GM19239 (cell line): Measurements from ENCODE around the gene MRGPRX4.
"Not testable (repeated sequence)": the region's sequence is repeated elsewhere in the genome, so short reads cannot be mapped to it uniquely, and the experiment has no call there.

Source experiments
- DNase-seq: peaks from one replicate; pipeline ENCODE4 v3.0.0; 2011; ENCODE audit warnings: low spot score; ENCODE audit not compliant: insufficient read length
- FAIRE-seq: peaks from 2 replicates; lab custom pipeline; 2011; peaks lifted over from hg19 to GRCh38; lab: Jason Lieb, UNC

The MRGPRX4 gene

GRCh38 chr11:18172666-18173065 is at the start of gene MRGPRX4:
TSS of gene MRGPRX4 (plus strand) at chr11:18172837. CDS start at chr11:18173257, 420 bp downstream.
- FAIRE-seq (no peak), DNase-seq (no peak)

GRCh38 chr11:18131115-18131514 is 41.5 kb upstream of the MRGPRX4 start:
- DNase-seq, FAIRE-seq: not testable (repeated sequence)

- no peak for FAIRE-seq
- DNase-seq: no peak
These were observed 40.3 kb upstream of the MRGPRX4 start, which contains the start of gene MRGPRX3 for GRCh38 chr11:18132341-18132740. TSS of gene MRGPRX3 (plus strand) at chr11:18132571. CDS start at chr11:18137203, 4,632 bp downstream.

DNA sequence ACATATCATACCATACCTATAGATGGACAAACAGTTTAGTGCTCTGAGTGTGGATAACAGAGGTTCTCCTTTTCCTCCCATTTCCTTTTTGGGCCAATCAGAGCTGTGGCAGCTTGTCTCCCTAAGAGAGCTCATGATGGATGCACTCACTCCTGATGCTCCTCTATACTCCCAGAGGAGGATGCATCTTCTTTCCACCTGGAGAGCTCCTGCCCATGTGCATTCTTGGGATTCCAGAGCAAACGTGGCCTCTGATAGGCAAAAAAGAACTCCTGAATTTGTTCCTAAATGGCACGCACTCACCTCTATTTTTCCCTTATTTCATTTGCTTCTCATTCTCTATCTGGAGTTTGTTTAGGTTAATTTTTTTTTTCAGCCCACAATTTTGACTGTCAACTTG is 37.3 kb upstream of the MRGPRX4 start:
- no peak for DNase-seq
- no peak for FAIRE-seq

GRCh38 chr11:18137186-18137800 is 35.3 kb upstream of the MRGPRX4 start:
- FAIRE-seq (no peak), DNase-seq (no peak)

DNA sequence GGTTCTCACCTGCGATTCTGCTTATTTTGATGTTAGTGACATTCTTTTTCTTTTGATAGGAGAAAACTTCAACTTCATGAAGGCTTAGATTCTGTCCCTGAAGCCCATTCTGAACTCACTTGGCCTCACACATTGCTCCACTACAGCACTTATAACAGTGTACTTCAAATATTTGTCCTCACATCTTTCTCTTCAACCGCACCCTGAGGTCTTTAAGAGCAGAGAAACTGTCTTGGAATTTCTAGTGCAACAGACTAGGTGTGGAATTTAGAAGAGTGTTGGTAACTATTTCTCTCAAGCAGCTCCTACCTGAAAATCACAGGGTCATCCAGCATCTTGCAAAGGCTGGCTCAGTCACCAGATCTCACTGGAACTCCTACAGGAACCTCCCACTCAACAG is 32.5 kb upstream of the MRGPRX4 start:
- FAIRE-seq: no peak

DNA sequence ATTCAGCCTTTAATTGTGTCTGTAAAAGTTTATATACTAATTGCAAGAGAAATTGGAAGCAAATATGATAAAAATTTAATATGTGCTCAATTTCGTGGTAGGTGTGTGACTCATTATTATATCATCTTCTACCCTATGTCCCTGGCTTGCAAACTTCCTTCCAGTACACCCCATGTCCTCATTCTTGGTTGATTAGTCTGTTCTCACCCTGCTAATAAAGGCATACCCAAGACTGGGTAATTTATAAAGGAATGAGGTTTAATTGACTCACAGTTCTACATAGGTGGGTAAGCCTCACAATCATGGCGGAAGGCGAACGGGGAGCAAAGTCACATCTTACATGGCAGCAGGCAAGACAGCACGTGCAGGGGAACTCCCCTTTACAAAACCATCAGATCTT is 28.4 kb upstream of the MRGPRX4 start:
- DNase-seq (no peak), FAIRE-seq (no peak)

More for the DNA sequence above, 32.5 kb upstream of the MRGPRX4 start:
- no peak for DNase-seq

DNA sequence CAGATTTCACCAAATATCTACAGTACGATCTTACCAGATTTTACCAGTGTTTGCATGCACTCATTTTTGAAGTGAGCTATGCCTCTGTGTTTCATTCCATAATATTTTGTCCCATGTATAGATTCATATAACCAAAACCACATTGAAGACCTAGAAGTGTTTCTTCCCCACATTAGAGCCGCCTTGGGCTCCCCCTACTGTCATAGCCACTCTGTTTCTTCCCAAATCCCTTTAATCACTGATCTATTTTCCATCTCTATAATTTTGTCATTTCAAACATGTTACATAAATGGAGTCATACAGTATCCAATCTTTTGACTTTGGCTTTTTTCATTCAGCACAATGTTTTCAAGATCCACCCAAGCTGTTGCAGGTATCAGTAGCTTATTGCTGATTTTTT is 27.6 kb upstream of the MRGPRX4 start:
- no peak for DNase-seq
- FAIRE-seq: no peak

DNA sequence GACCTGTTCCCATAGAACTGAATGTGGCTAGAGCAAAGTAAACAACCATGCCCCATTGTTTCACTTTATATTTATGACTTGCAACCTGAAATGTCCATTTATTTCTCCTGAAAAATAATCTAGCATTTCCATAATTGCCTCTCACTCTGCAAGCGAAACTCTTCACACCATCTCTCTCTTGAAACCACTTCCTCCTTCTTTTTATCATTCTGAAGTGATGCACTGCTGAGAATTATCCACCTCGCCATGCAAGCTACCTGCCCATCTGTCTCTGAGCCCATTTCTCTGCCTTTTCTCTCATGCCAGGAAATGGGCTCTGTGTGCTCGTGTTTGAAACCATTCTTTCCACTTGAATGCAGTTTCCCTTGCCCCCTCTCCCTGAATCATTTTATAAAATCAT is 26.8 kb upstream of the MRGPRX4 start:
- FAIRE-seq (no peak), DNase-seq (no peak)

GRCh38 chr11:18151581-18151980 is 21.1 kb upstream of the MRGPRX4 start:
- FAIRE-seq: no peak

DNA sequence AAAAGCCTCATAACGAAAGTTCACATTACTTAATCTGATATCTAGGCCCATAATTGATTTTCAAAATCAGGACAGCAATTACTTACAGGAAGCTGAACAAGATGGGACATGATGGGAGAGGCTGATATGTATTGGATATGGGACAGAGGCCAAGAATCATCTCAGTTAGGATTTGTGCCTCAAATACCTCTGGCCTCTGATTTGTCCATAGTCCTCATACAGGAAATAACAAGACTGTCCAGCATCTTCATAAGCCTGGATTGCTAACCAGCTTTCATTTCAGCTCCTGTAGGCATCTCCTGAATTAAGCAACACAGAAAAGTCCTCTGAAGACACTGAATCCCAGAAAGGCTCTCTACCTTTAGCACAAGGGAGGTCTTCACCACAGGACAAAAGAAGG is 4.3 kb upstream of the MRGPRX4 start:
- FAIRE-seq (no peak), DNase-seq (no peak)

More at GRCh38 chr11:18151581-18151980, 21.1 kb upstream of the MRGPRX4 start:
- no peak for DNase-seq

GRCh38 chr11:18171377-18172000 is 1.1 kb upstream of the MRGPRX4 start:
- DNase-seq: no peak
- no peak for FAIRE-seq

DNA sequence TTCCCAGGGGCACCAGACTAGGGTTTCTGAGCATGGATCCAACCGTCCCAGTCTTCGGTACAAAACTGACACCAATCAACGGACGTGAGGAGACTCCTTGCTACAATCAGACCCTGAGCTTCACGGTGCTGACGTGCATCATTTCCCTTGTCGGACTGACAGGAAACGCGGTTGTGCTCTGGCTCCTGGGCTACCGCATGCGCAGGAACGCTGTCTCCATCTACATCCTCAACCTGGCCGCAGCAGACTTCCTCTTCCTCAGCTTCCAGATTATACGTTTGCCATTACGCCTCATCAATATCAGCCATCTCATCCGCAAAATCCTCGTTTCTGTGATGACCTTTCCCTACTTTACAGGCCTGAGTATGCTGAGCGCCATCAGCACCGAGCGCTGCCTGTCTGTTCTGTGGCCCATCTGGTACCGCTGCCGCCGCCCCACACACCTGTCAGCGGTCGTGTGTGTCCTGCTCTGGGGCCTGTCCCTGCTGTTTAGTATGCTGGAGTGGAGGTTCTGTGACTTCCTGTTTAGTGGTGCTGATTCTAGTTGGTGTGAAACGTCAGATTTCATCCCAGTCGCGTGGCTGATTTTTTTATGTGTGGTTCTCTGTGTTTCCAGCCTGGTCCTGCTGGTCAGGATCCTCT is 709 bp downstream of the MRGPRX4 start:
- DNase-seq (no peak), FAIRE-seq (no peak)

- FAIRE-seq (no peak), DNase-seq (no peak)
These were observed 16.2 kb downstream of the MRGPRX4 start for GRCh38 chr11:18188796-18189195.

DNA sequence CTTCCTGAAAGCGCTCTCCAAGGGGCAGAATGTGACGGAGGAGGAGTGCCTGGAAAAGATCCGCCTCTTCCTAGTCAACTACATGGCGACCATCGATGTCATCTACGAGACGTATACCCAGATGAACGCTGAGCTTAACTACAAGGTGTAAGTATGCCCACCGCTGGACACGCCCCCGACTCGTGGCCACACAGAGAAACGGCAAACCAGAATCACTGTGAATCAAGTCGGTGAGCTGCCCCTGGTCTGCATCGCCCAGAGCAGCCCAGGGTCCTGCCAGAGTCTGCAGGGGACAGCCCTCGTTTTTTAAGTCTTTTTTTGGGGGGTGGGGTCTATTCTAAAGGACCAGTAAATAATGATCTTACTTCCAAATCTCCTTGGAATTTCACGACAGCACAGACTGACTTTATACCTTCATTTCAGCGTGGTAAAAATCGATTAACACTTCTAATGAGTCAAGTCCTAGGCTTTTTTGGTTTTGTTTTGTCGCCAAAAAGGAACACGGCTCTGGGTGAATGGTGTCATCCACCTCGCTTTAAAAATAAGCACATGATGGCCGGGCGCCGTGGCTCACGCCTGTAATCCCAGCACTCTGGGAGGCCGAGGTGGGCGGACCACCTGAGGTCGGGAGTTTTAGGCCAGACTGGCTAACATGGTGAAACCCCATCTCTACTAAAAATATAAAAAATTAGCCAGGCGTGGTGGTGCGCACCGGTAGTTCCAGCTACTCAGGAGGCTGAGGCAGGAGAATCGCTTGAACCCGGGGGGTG is 17.0 kb downstream of the MRGPRX4 start:
- not testable (repeated sequence) for FAIRE-seq, DNase-seq

- DNase-seq (no peak), FAIRE-seq (no peak)
These were observed 18.7 kb downstream of the MRGPRX4 start for GRCh38 chr11:18191376-18191775.

- FAIRE-seq (peak; percentile 11), DNase-seq (no peak)
These were observed 20.4 kb downstream of the MRGPRX4 start for GRCh38 chr11:18193010-18193409.

GRCh38 chr11:18196532-18196931 is 23.9 kb downstream of the MRGPRX4 start:
- no peak for DNase-seq
- no peak for FAIRE-seq

DNA sequence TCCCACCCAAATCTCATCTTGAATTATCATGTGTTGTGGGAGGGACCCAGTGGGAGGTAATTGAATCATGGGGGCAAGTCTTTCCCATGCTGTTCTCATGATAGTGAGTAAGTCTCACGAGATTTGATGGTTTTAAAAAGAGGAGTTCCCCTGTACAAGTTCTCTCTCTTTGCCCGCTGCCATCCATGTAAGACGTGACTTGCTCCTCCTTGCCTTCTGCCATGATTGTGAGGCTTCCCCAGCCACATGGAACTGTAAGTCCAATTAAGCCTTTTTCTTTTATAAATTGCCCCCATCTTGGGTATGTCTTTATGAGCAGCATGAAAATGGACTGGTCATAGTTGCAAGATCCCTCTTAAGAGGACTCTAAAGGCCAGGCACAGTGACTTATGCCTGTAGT is 25.1 kb downstream of the MRGPRX4 start:
- FAIRE-seq, DNase-seq: not testable (repeated sequence)

DNA sequence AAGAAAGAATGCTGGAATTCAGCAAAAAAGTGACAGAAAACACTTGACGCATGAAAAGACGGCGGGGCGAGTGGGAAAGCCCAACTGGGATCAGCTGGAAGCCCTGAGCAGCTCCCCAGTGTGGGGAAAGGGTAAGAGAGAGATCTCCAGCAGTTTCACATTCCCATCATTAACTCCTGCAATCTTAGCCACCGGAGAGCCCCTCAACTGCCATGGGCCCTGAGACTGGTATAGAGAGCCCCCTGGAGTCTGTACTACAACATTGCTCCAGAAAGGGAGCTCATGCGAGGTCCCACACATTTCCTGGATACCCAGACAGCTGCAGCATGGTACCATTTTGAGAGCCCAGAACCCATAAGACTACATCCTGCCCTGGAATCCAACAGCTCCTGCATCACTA is 31.1 kb downstream of the MRGPRX4 start:
- DNase-seq: peak; percentile 34
- FAIRE-seq: peak; percentile 67

DNA sequence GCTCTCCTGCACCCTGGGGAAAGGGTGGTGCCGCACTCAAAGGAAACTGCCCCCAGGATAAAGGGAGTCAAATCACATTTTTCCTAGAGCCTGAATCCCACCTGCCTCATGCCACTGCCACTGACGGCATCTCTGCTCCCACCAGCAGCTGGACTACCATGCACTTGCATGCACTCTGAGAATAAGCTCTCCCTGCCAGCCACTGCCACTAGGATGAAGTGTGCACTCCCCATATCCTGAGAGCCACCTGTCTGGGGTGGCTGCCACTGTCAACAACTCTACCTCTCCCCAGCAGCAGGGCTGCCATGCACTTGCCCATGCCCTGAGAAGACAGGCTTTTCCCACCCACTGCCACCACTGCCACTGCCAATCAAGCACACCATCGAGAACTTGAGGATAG is 31.6 kb downstream of the MRGPRX4 start:
- DNase-seq (no peak), FAIRE-seq (no peak)
